Measurements from ENCODE around the gene GALNT17. TPM values are rescaled to one million over a fixed set of nuclear protein-coding genes. Genes with fewer than 3 reads are reported as not detected.
"Not testable (repeated sequence)": the region's sequence is repeated elsewhere in the genome, so short reads cannot be mapped to it uniquely, and the experiment has no call there.

GALNT17 gene
- total RNA-seq, 2 experiments from 2014 or later = not detected

DNA sequence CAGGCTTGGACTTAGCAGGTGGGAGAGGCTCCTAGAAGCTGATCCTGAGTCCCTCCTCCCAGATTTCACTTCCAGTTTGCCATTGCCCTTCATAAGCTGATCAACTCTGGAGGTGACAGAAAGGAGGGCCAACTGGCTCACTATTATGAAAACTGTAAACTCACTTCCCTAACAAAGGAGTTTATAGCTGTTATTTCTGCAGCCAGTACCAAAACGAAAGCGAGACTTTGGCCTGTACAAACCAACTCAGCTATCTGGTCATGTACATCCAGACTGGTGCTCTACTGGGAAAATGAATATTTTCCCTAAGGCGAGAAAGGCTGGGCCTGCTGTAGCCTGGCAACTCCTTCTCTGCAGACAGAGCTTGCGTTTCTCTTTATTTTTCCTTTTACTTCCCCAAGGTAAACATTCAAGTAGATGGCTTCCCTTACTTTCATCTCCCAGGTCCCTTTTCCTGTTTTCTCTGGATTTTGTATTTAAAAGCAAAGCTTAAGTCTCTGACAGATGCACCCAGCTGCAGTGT lies 54.7 kb downstream of the GALNT17 start:
- DNase-seq = no peak
- no peak overlapping the region for H3K4me3 Mint-ChIP-seq
- H3K9me3 Mint-ChIP-seq (ENCODE audit: low read depth) = peaks cover 20% of the 10 kb centered on the region
- CTCF ChIA-PET = no interaction called here
- H3K27me3 Mint-ChIP-seq = no peaks in the 10 kb centered on the region
- no peaks in the 10 kb centered on the region for H3K4me1 Mint-ChIP-seq
- no peaks in the 10 kb centered on the region for H3K36me3 Mint-ChIP-seq
- no peak for ATAC-seq
- no peak overlapping the region for H3K27ac Mint-ChIP-seq

DNA sequence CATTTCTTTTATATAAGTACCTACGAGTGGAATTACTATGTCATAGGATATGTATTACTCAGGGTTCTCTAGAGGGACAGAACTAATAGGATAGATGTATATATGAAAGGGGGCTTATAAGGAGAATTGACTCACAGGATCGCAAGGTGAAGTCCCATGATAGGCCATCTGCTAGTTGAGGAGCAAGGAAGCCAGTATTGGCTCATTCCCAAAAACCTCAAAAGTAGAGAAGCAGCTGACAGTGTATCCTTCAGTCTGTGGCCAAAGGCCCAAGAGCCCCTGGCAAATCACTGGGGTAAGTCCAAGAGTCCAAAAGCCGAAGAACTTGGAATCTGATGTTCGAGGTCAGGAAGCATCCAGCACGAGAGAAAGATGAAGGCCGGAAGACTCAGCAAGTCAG lies 59.8 kb downstream of the GALNT17 start:
- no peaks in the 10 kb centered on the region for H3K4me1 Mint-ChIP-seq
- no peak overlapping the region for H3K27ac Mint-ChIP-seq
- CTCF ChIA-PET = no interaction called here
- DNase-seq (no peak), ATAC-seq (no peak)
- no peaks in the 10 kb centered on the region for H3K36me3 Mint-ChIP-seq
- H3K27me3 Mint-ChIP-seq = no peaks in the 10 kb centered on the region
- peaks cover 17% of the 10 kb centered on the region for H3K9me3 Mint-ChIP-seq (ENCODE audit: low read depth)
- no peak overlapping the region for H3K4me3 Mint-ChIP-seq

DNA sequence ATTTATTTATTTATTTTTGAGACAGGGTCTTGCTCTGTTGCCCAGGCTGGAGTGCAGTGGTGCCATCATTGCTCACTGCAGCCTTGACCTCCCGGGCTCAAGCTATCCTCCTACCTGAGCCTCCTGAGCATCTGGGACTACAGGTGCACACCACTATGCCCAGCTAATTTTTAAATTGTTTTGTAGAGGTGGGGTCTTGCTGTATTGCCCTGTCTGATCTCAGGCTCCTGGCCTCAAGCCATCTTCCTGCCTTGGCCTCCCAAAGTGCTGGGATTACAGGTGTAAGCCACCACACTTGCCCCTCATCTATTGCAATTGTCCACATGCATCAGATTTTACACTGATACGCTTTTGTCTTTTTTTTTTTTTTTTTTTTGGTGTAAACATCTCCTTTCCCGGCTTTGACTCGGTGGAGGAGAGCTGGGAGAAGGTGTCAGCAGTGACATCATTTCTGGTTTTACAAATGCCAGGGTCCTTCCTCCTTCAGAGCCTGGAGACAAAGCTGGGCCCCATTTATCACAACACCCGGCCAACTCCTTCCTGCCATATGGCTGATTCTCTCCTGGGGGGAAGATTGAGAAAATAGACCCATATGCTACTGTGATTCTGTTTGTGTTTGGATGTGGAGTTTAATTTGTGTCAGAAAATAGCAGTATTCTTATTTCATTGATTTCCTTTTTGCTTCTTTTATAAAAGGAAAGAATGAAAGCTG lies 61.3 kb downstream of the GALNT17 start:
- no peaks in the 10 kb centered on the region for H3K4me1 Mint-ChIP-seq
- H3K27me3 Mint-ChIP-seq = no peaks in the 10 kb centered on the region
- no peak overlapping the region for H3K27ac Mint-ChIP-seq
- no peak overlapping the region for H3K4me3 Mint-ChIP-seq
- H3K36me3 Mint-ChIP-seq = peaks cover 2% of the 10 kb centered on the region
- ATAC-seq (no peak), DNase-seq (no peak)
- CTCF ChIA-PET = no interaction called here
- H3K9me3 Mint-ChIP-seq (ENCODE audit: low read depth) = peaks cover 18% of the 10 kb centered on the region

DNA sequence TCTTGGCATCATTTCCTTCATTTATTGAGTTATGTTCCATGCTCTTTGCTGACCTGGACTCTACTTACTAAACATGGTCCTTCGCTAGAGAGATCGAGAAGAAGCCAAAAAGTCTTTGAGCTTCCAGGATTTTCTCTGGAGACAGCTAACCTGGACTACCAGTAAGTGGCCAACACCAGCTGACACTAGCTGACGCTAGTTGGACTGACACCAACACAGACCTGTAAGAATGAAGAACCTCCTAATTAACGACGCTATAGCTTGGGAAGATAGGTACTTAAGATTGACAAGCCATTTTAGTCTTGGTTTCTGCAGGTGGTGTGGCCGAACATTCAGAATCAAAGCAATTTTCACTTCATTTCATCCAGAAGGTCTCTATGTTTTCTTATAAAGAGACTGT lies 66.4 kb downstream of the GALNT17 start:
- Mint-ChIP-seq H3K36me3 (peaks cover 2% of the 10 kb centered on the region), H3K27me3 (no peaks in the 10 kb centered on the region), H3K27ac (no peak overlapping the region), H3K4me3 (no peak overlapping the region), H3K4me1 (no peaks in the 10 kb centered on the region), H3K9me3 (ENCODE audit: low read depth) (peaks cover 11% of the 10 kb centered on the region)
- CTCF ChIA-PET = no interaction called here
- ATAC-seq = no peak
- DNase-seq = no peak

DNA sequence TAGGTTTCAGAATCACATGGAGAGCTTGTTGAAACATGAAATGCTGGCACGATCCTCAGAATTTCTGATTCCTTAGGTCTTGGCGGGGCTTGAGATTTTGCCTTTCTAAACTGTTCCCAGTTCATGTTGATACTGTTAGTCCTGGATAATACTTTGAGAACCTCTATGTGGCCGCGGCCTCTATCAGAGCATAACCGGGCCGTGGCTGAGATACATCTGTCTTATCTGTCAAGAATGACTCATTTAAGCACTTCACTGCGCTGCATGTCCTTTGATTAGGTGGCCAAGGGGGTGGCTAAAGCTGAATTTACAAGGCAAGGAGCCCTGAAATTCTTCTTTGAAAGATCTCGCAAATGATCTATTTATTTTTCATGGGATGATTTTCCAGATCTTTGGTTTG lies 66.9 kb downstream of the GALNT17 start:
- DNase-seq (no peak), ATAC-seq (no peak)
- H3K36me3 Mint-ChIP-seq = peaks cover 2% of the 10 kb centered on the region
- no peak overlapping the region for H3K27ac Mint-ChIP-seq
- CTCF ChIA-PET = no interaction called here
- H3K4me3 Mint-ChIP-seq = no peak overlapping the region
- no peaks in the 10 kb centered on the region for H3K4me1 Mint-ChIP-seq
- no peaks in the 10 kb centered on the region for H3K27me3 Mint-ChIP-seq
- H3K9me3 Mint-ChIP-seq (ENCODE audit: low read depth) = peaks cover 13% of the 10 kb centered on the region

DNA sequence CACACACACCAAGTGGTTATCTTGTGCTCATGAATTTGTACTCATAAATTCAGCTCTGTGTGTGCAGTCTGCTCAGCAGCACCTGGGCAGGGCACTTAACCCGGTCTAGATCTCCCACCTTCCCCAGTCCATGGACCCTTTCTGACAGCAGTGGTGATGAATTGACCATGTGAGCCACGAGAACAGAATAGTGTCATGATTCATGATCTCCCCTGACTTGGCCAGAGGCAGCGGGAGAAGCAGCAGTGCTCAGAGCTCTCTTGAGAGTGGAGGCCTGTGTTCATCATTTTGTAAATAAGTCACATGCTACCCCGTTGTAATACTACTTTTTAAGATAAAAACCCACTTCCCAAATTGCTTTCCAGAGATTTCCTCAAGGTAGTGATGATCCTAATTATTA lies 74.2 kb downstream of the GALNT17 start:
- ATAC-seq (no peak), DNase-seq (no peak)
- Mint-ChIP-seq H3K27me3 (no peaks in the 10 kb centered on the region), H3K27ac (no peak overlapping the region), H3K36me3 (no peaks in the 10 kb centered on the region), H3K9me3 (ENCODE audit: low read depth) (peaks cover 13% of the 10 kb centered on the region), H3K4me1 (no peaks in the 10 kb centered on the region), H3K4me3 (no peak overlapping the region)
- CTCF ChIA-PET = no interaction called here

DNA sequence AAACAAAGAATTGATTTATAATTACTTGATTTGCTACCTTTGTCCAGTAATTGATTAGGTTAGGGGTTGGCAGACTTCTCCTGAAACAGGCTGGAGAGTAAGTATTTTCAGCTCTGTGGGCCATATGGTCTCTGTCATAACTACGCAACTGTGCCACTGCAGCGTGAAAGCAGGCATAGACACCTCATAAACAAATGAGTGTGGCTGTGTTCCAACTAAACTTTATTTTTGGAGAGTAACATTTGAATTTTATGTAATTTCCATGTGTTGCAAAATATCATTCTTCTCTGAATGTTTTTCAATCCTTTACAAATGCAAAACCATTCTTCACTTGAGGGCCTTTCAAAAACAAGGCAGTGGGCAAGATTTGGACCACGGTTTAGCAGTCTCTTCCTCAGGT lies 76.9 kb downstream of the GALNT17 start:
- CTCF ChIA-PET = no interaction called here
- peaks cover 17% of the 10 kb centered on the region for H3K9me3 Mint-ChIP-seq (ENCODE audit: low read depth)
- ATAC-seq = no peak

DNA sequence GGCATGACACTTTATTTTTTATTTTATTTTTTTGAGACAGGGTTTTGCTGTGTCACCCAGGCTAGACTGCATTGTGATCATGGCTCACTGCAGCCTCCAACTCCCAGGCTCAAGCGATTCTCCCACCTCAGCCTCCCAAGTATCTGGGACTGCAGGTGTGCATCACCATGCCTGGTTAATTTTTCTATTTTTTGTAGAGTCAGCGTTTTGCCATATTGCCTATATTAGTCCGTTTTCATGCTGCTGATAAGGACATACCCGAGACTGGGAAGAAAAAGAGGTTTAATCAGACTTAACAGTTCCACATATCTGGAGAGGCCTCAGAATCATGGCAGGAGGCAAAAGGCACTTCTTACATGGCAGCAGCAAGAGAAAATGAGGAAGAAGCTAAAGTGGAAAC lies 77.5 kb downstream of the GALNT17 start:
- peaks cover 16% of the 10 kb centered on the region for H3K9me3 Mint-ChIP-seq (ENCODE audit: low read depth)
- ATAC-seq, DNase-seq, H3K27me3 Mint-ChIP-seq, H3K36me3 Mint-ChIP-seq, CTCF ChIA-PET, H3K4me3 Mint-ChIP-seq, H3K27ac Mint-ChIP-seq, H3K4me1 Mint-ChIP-seq: not testable (repeated sequence)

More for the DNA sequence above, 76.9 kb downstream of the GALNT17 start:
- Mint-ChIP-seq H3K4me1 (no peaks in the 10 kb centered on the region), H3K27ac (no peak overlapping the region), H3K36me3 (no peaks in the 10 kb centered on the region), H3K4me3 (no peak overlapping the region), H3K27me3 (no peaks in the 10 kb centered on the region)
- DNase-seq = no peak

DNA sequence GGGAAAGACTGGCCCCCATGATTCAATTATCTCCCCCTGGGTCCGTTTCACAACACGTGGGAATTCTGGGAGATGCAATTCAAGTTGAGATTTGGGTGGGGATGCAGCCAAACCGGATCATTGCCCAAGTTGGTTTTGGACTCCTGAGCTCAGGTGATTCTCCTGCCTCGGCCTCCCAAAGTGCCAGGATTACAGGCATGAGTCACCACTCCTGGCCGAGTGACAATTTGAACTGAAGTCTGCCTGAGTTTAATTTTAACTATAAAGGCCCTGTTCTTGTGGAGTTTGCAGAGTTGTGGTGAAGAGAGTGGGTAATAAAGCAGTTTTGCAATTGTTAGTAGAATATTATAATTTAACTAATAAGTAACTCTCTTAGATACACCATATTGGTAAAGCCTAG lies 78.3 kb downstream of the GALNT17 start:
- ATAC-seq (no peak), DNase-seq (no peak)
- Mint-ChIP-seq H3K27me3 (no peaks in the 10 kb centered on the region), H3K27ac (no peak overlapping the region), H3K4me3 (no peak overlapping the region), H3K4me1 (no peaks in the 10 kb centered on the region), H3K36me3 (no peaks in the 10 kb centered on the region), H3K9me3 (ENCODE audit: low read depth) (peaks cover 18% of the 10 kb centered on the region)
- CTCF ChIA-PET = no interaction called here

DNA sequence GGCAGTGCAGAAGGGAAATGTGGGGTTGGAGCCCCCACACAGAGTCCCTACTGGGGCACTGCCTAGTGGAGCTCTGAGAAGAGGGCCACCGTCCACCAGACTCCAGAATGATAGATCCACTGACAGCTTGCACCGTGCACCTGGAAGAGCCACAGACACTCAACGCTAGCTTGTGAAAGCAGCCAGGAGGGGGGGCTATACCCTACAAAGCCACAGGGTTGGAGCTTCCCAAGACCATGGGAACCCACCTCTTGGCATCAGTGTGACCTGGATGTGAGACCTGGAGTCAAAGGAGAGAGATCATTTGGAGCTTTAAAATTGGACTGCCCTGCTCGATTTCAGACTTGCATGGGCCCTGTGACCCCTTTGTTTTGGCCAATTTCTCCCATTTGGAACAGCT lies 80.5 kb downstream of the GALNT17 start:
- H3K27ac Mint-ChIP-seq, H3K4me1 Mint-ChIP-seq, H3K27me3 Mint-ChIP-seq, CTCF ChIA-PET, H3K4me3 Mint-ChIP-seq, ATAC-seq, H3K36me3 Mint-ChIP-seq, DNase-seq: not testable (repeated sequence)
- peaks cover 20% of the 10 kb centered on the region for H3K9me3 Mint-ChIP-seq (ENCODE audit: low read depth)

DNA sequence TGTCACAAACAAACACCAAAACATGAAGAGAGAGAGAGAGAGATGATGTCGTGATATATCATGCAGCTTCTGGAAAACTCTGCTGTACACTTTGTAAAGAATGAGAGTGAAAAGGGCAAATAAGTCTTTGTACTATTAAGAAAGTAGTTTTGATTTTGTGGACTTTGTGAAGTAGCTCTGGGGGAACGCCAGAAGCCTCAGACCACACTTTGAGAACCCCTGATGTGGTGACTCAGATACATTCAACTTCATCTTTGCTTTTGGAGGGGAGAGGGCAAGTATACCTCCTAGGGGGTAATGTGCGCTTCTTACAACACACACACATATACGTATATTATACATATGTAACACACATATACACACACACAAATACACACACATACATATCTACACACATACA lies 84.3 kb downstream of the GALNT17 start:
- H3K27me3 Mint-ChIP-seq = no peaks in the 10 kb centered on the region
- DNase-seq = no peak
- no peaks in the 10 kb centered on the region for H3K36me3 Mint-ChIP-seq
- H3K4me1 Mint-ChIP-seq = no peaks in the 10 kb centered on the region
- no peak overlapping the region for H3K4me3 Mint-ChIP-seq
- no peak for ATAC-seq
- H3K27ac Mint-ChIP-seq = no peak overlapping the region
- H3K9me3 Mint-ChIP-seq (ENCODE audit: low read depth) = peaks cover 18% of the 10 kb centered on the region
- CTCF ChIA-PET = no interaction called here

DNA sequence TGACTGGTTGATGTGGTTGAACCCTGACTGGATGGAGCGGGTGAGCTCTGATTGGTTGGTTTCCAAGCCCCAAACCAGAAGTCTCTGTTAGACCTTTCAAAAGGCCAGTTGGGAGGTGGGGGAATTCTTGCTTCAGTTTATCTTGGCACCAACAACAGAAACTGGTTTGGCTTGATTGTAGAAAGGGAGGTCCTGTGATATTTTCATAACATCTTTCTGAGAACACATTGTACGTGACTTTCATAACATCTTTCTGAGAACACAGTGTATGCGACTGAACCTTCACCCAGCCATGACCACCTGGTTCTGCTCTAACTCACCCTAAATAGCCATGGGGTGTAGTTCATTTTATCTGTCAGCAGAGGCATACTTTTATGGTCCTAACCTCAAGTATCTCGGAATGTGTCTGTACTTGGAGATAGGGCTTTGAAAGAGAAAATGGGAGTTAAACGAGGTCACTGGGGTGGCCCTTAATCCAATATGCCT lies 88.3 kb downstream of the GALNT17 start:
- ATAC-seq = no peak
- DNase-seq = no peak
- Mint-ChIP-seq H3K36me3 (no peaks in the 10 kb centered on the region), H3K27ac (no peak overlapping the region), H3K9me3 (ENCODE audit: low read depth) (peaks cover 20% of the 10 kb centered on the region), H3K4me3 (no peak overlapping the region), H3K27me3 (no peaks in the 10 kb centered on the region), H3K4me1 (no peaks in the 10 kb centered on the region)
- CTCF ChIA-PET = no interaction called here

DNA sequence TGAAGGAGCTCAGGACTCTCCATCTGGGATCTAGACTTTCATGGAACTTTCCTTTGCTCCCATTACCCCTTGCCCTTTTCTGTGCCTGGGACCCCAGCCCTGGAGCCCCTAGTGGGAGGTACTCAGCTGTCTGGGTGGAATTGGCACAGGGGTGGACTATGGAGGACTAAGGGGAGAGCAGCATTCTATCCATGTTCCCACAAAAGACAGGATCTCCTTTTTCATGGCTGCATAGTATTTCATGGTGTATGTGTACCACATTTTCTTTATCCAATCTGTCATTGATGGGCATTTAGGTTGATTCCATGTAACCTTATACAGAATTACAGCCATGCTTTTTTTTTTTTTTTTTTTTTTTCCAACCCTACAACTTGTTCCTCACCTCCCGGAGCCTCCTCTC lies 89.1 kb downstream of the GALNT17 start:
- no peak overlapping the region for H3K27ac Mint-ChIP-seq
- CTCF ChIA-PET = interaction anchor here (0.7 kb wide), 1 partner anchor 1208 kb away, joined by 3 read pairs; no protein-coding TSS in a partner anchor

DNA sequence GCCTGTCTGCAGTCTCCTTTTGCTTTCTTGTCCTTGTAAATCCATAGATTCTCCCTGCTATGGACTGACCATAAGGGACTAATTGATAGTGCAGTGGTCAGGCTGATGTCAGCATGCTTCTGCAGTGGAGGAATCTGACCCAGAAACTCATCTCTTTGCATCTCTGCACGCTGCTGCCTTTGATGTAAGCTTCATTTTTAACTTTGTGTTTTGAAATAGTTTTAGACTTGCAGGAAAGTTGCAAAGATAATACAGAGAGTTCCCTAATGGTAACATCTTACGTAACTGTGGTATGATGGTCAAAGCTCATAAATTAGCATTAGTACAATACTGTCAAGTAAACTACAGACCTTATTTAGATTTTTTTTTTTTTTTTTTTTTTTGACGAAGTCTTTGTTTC lies 89.6 kb downstream of the GALNT17 start:
- H3K27me3 Mint-ChIP-seq = no peaks in the 10 kb centered on the region
- CTCF ChIA-PET = interaction anchor here (0.7 kb wide), 1 partner anchor 1207 kb away, joined by 3 read pairs; no protein-coding TSS in a partner anchor
- no peaks in the 10 kb centered on the region for H3K36me3 Mint-ChIP-seq
- H3K4me1 Mint-ChIP-seq = no peaks in the 10 kb centered on the region
- DNase-seq (no peak), ATAC-seq (no peak)
- H3K27ac Mint-ChIP-seq = no peak overlapping the region
- peaks cover 14% of the 10 kb centered on the region for H3K9me3 Mint-ChIP-seq (ENCODE audit: low read depth)
- H3K4me3 Mint-ChIP-seq = no peak overlapping the region

More for the DNA sequence above, 89.1 kb downstream of the GALNT17 start:
- Mint-ChIP-seq H3K4me1 (no peaks in the 10 kb centered on the region), H3K36me3 (no peaks in the 10 kb centered on the region), H3K9me3 (ENCODE audit: low read depth) (peaks cover 19% of the 10 kb centered on the region), H3K27me3 (no peaks in the 10 kb centered on the region), H3K4me3 (no peak overlapping the region)
- no peak for ATAC-seq
- DNase-seq = no peak

Measured in activated CD8-positive, alpha-beta memory T cell treated with anti-CD3 and anti-CD28 coated beads, Interleukin-2, amount 10 ng/mL, durations not matched to agents 7 days and 5 days (primary cell).